HG03460 (cell line): ENCODE data around the gene MYOG.

ENCODE experiments used
- ATAC-seq: cut with Tn5 transposase; IDR thresholded peaks from one replicate; pipeline ENCODE4 v1.9.1; 2021; ENCODE audit not compliant: unreplicated experiment

MYOG gene

DNA sequence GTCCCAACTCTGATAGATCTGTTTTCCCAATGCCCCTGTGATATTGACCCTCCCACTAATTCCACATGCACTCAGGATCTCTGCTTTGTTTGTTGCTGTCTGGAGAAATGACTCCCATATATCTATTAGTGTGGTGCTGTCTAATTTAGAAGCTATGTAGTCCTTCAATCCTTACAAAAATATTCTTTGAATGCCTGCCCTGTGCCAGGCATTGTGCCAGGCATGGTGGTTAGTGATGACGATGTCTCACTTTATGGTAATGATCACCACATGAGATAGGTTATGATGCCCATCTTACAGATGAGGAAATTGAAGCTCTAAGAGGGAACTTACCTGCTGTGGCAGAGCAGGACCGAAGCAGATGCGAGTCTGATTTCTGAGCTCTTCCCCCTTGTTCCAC, 12.9 kb downstream of the MYOG start:
- no peak for ATAC-seq

DNA sequence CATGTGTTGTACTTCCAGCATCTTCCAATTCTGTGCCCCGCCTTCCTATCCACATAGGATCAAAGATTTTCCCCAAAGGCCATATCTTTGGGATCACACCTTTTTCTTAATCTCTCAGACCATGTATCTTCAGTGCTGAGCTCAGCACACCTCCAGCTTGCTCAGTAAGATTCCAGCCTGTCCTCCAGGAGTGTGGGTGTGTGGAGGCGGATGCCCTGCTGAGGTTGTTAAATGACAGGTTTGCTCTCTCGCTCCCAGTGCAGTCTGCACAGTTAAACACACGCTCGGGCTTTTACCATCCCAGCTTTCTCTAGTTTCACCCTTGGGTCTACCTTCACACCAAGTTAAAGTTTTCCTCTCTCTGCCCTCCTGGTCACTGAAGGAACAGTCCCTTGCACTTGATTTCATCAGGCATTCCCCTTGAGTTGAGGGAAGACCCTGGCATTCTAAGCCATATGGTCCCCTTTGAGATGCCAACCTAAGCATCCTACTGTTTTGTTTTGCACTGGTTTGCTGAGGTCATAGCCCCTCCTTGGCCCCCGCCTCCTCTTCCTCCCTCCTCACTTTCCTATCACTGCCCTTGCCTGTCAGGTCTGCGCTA, 13.7 kb downstream of the MYOG start:
- ATAC-seq: no peak

DNA sequence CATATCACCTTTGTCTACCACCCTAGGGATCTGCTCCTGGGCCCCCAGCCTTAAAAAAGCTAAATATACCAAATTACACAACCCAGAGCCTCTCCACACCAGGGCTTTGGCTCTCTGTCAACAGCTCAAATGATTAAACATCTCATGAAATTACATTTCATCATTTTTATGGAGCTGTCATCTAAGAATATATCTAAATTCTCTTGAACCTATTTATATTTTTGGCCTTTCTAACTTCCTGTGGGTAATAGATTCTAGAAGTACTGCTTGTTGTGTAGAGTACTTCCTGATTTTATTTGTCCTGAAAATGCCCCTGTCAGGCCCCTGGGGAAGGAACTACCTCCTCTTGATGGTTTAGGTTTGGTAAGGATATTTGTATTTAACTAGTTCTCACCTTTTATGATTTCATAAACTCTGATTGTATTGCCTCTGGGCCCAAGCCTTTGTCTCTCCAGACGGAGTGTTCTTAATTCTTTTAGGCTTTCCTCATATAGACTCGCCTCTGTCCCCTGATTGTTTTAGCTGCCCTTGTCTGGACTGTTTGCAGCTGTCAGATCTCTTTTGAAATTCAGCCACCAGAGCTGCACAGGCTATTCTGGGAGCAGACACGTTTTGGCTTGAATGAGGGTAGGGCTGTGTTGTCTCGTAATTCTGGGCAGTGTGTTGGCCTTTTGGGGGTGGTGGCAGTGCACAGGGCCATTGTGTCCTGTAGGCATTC, 16.6 kb downstream of the MYOG start:
- ATAC-seq: no peak

DNA sequence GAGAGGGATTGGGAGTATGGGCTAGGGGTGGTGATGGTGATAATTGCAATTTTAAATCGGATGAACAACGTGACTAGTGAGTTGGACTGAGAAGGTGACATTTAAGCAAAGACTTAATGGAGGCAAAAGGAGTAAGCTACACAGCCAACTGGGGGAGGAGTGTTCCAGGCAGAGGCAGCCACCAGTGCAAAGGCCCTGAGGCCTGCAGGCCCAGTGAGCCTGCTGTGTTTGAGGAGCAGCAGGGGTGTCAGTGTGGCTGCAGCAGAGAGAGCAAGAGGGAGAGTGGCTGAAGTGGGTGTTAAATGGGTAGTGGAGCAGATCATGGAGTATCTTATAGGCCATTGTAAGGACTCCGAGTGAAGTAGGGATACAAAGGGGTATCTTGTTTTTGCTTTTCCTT, 18.8 kb downstream of the MYOG start:
- ATAC-seq: no peak

DNA sequence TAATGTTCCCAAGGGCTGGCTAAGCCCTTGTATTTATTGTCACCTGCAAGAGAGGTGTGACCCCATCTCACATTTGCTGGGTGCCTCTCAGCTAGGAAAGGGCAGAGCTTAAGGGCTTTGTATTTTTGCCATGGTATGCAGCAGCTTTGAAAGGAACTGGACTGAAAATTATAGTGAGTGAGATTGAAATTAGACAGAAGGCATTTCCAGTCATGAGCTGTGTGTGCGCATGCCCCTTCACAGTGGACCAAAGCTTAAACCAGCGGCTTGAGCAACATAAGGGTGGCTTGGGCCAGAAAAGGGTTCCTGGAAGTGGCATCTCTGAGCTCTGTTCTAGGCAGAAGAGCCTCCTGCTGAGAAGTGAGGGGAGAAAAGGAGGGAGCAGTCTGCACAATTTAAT, 19.8 kb downstream of the MYOG start:
- no peak for ATAC-seq

GRCh38 chr1:203065191-203065590, 20.6 kb downstream of the MYOG start:
- no peak for ATAC-seq

DNA sequence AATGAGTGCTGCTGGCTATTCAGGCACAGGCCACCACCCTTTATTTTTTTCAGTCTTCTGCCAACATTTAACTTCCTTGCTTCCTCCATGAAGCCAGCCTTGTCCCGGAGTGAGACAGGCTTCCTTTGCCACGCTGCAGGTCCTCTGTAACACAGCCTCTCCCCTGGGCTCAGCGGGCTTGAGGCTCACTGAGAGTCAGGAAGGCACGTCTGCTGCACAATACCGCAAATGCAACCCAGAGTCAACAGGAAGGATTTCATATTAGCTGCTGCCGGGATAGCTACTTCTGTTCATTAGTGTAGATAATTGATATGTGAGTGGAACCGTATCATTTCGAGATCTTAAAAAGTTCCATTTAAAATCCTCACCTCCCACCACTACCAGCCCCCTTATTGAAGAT, 22.5 kb downstream of the MYOG start:
- no peak for ATAC-seq

DNA sequence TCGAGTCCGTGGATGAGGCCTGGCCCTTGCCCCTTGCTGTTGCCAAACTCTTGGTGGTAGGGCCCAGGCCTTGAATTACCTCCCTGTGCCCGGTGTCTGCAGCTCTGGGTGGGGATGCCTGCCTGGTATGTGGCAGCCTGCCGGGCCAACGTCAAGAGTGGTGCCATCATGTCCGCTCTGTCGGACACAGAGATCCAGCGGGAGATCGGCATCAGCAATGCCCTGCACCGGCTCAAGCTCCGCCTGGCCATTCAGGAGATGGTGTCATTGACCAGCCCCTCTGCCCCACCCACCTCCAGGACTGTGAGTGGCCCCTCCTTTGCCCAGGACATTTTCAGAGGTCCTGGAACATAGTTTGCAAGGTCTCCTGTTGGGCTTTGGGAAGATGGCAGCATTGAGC, 25.7 kb downstream of the MYOG start:
- ATAC-seq: no peak

DNA sequence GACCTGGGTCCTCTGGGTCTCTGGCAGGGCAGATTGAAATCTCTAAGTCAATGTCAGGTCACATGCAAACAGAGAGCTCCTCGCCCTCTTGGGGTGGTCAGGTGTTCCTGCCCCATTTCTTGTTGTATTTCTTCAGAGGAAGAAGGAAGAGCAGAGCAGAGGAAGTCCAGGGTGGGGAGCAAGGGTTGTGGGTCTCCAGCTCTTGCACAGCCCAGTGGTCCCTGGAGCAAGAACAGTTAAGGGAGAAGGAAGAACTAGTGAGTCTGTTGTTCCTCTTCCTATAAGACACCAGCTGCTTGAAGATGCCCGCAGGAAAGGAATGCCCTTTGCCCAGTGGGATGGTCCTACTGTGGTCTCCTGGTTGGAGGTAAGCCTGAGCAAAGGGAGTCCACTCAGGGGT, 26.3 kb downstream of the MYOG start:
- no peak for ATAC-seq

- no peak for ATAC-seq
Observed at GRCh38 chr1:203058676-203058935, 27.2 kb downstream of the MYOG start.

GRCh38 chr1:203057911-203058675, 27.7 kb downstream of the MYOG start:
- ATAC-seq: no peak

DNA sequence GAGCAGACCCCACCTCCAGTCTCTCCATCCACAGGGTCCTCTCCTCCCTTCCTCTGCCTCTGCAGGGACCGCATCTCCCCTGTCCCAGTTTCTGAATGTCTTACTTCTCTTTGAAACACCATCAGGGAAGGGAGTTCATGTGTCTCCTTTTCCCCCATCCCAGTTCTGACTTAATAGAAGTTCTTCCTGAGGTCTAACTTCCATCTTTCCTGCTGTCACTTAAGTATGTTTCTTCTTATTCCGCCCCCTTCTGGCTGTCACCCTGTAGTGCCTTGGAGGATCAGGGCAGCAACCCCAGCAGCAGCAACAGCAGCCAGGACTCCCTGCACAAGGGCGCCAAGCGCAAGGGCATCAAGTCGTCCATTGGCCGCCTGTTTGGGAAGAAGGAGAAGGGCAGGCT, 29.3 kb downstream of the MYOG start:
- ATAC-seq: no peak

DNA sequence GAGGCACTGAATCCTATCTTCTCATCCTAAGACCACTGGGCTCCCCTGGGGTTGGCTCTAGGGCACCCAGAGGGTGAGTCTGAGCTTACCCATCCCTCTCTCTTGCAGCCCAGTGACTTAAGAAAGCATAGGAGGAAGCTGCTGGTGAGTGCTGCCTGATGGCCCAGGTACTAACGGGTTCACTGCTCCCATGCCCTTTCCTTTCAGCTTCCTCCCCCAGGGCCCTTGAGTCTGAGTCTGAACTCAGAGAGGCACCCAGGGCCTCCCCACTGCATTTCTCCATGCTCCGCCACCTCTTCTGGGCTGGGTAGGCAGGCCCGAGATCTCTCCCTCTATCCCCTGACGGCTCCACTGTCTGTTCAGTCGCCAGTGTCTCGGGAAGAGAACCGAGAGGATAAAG, 29.8 kb downstream of the MYOG start:
- no peak for ATAC-seq

- no peak for ATAC-seq
Observed at GRCh38 chr1:203055161-203055799, 30.5 kb downstream of the MYOG start.

- ATAC-seq: no peak
Observed at GRCh38 chr1:203054642-203055041, 31.2 kb downstream of the MYOG start.

- ATAC-seq: no peak
Observed at GRCh38 chr1:203054184-203054583, 31.6 kb downstream of the MYOG start.

DNA sequence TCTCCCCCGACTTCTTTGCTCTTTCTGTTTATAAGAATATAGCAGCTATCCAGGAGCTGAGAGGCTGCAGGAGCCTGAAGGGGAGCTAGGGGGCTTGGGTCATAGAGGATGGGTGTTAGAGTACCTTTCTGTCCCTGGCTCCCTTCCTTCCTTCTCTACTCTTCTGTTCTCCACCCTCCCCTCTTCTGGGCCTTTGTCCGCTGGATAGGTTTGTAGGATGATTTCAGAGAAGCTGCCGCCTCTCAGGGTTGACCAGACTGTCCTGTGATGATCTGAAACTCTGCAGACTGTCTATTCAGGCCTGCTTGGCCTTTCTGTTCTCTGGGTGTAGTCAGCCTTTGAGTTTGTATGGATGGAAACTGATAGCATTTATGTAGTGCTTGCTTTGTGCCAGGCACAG, 33.2 kb downstream of the MYOG start:
- ATAC-seq: no peak

DNA sequence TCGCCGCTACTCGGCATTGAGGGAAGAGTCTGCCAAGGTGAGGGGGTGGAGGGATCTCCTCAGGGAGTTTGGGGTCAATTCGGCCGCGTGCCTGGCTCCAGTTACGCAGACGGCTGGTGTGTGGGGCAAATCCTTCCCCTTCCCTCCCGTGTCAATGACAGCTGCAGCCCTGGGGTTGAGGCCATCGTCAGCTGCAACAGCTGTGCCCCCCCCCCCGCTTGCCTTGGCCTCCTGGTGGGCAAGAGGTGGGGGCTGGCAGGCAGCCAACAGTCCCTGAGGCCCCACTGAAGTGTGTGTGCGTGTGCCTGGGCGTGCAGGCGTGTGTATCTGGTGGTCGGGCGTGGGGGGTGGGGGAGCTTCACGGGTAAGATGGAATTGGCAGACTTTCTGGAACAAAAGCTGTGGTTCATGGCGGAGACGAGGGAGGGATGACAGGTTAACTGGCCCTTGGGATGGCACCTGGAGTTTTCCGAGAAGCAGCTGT, 33.9 kb downstream of the MYOG start:
- ATAC-seq: no peak

- ATAC-seq: no peak
Observed at GRCh38 chr1:203050826-203051225, 35.0 kb downstream of the MYOG start.

GRCh38 chr1:203049576-203050180, 36.1 kb downstream of the MYOG start:
- ATAC-seq: no peak

- no peak for ATAC-seq
Observed at GRCh38 chr1:203049077-203049476, 36.7 kb downstream of the MYOG start.
